Erythroblast (primary cell): ENCODE data around the gene MRNIP.

ENCODE experiments used
- DNase-seq, 2 experiments: peaks; one replicate each; lab custom pipeline; 2025; lab: John Stamatoyannopoulos, UW
- GATA1 ChIP-seq: IDR thresholded peaks from 2 replicates; pipeline ENCODE4 v1.6.1; 2011; ENCODE audit warnings: low read depth, mild to moderate bottlenecking, control low read depth, low read length, moderate library complexity
- POLR2A ChIP-seq: IDR thresholded peaks from 2 replicates; pipeline ENCODE4 v1.6.1; 2011; ENCODE audit warnings: mild to moderate bottlenecking, low read length

The MRNIP gene

DNA sequence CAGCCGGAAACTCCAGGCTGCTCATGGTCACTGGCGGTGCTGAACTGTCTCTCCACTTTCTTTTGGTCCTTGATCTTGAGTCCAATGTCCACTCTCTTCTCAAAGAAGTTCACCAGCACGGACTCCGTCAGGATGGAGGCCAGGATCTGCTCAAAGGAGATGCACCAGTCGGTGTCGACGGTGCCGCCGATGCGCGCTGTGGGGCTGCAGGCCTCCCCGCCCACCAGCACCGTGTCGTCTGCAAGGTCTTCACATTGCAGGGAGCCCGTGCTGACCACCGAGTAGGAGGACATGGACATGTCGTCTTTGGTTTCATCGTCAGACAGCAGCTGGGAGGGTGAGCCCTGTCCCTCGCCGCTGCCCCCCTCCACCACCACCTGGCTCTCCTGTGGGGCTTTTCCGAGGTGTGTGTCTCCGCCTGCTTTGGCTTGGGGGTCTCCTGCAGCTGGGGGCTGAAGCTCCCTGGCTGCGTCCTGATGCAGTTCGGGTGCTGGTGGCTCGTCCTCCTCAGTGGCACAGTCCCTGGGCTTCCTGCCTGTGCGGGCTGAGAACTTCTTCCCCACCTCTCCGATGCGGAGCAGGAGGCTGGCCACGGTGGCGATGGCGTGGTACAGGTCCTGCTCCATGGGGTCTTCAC is 5.0 kb upstream of the MRNIP start:
- no peak for DNase-seq
- TF ChIP-seq GATA1, result no peak
- no peak for TF ChIP-seq POLR2A

GRCh38 chr5:179862891-179863290 is 4.3 kb upstream of the MRNIP start:
- TF ChIP-seq POLR2A (no peak), GATA1 (no peak)
- no peak for DNase-seq

- no peak for DNase-seq
- no peak for TF ChIP-seq GATA1
- no peak for TF ChIP-seq POLR2A
Measured at GRCh38 chr5:179862296-179862695, 3.7 kb upstream of the MRNIP start.

DNA sequence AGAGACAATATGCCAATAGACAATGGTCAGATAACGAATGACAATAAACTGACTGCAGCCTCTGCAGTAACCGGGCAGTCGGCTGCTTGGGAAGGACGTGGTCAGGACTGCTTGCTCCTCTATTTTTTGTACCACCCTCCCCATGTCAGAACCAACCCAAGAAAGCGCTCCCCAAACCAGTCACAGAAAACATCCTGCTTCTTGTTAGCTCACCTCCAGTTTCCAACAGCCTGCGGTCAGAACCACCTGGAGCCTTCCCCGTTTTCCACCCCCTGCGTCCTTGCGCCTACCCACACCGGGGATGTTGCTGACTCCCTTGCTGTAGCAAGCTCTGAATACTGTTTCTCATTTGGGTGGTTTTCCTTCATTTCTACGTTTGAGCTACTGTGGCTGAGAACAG is 1.7 kb upstream of the MRNIP start:
- TF ChIP-seq GATA1 (no peak), POLR2A (no peak)
- no peak for DNase-seq

DNA sequence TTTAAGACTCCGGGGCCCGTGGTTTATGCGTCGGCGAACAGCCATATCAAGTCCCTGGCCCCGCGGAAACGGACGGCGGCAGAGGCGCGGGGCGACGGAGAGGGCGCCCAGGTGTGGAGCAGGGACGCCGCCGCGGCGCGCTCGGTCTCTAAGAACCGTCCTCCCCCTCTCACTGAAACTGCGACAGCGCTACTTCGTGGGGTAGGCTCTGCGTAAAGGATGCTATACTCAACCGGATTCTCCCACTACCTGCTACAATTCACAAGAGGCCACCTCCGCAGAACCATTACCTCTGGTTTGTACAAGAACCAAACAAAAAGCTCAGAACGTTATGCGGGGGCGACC is 404 bp downstream of the MRNIP start:
- DNase-seq, result peak; percentile 62 to 64
- no peak for TF ChIP-seq GATA1
- no peak for TF ChIP-seq POLR2A

DNA sequence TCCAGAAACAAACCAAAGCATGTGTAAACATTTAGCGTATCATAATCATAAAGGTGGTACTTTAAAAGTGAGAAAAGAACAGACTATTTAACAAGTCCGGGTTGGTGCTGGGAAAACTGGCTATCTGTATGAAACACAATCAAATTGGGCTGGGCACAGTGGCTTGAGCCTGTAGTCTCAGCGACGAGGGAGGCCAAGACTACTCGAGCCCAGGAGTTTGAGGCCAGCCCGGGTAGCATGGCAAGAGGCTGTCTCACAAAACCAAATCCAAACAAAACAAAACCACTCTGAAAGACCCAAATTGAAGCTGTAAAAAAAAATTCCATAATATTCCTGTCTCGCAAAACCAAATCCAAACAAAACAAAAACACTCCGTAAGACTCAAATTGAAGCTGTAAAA is 4.3 kb downstream of the MRNIP start:
- no peak for DNase-seq
- TF ChIP-seq GATA1 (no peak), POLR2A (no peak)

GRCh38 chr5:179852993-179853547 is 5.5 kb downstream of the MRNIP start:
- TF ChIP-seq GATA1, result no peak
- TF ChIP-seq POLR2A, result no peak
- DNase-seq, result no peak

DNA sequence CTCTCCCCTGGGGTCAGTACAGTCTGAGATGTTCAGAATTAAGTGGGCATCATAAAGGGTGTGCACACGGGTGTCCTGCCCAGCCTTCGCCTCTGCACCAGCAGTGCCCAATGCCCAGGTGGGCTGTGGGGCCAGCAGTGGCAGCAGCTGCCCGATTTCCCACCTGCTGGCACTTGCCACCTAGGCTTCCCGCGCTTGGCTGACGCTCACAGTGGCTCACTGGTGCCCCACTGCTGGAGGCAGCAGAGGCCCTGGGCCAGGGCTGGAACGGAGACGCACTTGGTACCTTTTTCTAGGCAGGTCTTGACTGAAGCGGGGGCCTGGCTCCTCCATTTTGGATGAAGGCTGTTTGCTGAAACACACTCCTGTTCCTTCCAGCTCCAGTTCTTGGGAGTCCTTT is 17.0 kb downstream of the MRNIP start:
- no peak for DNase-seq
- TF ChIP-seq GATA1 (no peak), POLR2A (no peak)

DNA sequence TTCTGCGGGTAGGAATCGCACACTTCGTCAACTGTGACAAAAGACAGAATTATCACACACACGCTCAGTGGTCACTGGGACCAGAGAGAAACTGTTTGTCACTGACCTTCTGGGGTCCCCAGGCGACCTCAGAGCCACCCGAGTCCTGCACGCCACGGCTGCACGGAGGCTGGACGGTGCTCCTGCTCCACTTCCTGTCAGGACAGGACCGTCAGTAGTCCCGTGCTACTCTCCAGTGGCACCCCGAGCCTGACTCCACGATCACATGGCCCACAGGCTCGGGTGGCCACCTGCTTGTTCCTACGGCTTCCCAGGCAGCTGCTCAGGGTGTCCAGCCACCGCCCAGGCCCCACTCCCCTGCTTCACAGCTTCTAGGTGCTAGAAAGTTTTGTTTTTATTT is 17.9 kb downstream of the MRNIP start:
- DNase-seq, result no peak
- TF ChIP-seq GATA1 (no peak), POLR2A (no peak)

DNA sequence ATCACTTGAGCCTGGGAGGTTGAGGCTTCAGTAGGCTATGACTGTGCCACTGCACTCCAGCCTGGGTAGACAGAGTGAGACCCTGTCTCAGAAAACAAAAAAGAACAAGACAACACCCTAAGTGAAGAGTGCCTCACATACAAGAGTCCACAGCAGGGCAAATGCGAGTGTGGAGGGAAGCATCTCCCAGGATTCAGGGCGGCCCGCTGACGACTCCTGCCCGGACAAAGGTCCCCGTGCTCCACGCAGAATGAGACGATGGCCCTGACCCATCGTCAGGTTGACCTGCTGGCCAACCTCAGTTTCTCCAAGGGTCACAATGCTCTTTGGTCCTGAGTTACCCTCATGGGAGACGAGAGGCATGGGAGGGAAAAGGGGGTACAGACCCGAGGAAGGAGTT is 18.3 kb downstream of the MRNIP start:
- DNase-seq, result no peak
- TF ChIP-seq GATA1, result no peak

DNA sequence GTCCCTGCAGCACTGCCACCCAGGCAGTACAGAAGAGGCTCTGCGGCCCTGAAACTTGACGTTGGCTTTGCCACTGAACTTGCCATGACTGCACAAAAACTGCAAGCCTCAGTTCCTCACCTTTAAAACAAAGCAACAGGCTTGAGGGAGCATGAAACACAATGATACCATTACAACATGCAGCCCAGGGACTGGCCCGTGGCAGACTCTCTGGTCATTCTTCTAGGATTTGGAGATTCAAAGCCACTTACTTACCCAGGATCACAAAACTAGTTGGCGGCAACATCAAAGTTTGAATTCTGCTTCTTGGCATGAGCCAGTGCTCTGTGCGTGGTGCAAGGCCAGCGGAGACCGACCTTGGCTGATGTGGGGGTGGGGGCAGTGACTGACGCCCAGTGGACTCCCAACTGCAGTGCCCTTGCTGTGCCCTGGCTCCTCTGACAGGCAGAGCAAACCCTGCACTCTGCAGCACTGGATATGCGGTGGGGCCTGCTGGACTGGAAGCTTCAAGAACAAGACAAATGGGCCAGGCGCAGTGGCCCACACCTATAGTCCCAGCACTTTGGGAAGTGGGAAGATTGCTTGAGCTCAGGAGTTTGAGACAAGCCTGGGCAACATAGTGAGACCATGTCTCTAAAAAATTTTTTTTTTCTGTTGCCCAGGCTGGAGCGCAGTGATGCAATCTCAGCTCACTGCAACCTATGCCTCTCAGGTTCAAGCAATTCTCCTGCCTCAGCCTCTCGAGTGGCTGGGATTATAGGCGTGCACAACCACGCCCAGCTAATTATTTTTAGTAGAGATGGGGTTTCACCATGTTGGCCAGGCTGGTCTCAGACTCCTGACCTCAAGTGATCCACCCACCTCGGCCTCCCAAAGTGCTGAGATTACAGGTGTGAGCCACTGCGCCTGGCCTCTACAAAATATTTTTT is 19.0 kb downstream of the MRNIP start:
- TF ChIP-seq GATA1 (no peak), POLR2A (no peak)
- DNase-seq, result no peak

GRCh38 chr5:179837076-179838011 is 21.3 kb downstream of the MRNIP start:
- TF ChIP-seq GATA1 (no peak), POLR2A (peak; percentile 4)
- no peak for DNase-seq
